IPS-11a (cell line): ENCODE results near the gene JAM3.
"Not testable (repeated sequence)": the region's sequence is repeated elsewhere in the genome, so short reads cannot be mapped to it uniquely, and the experiment has no call there.

Experiments used
- H3K4me3 ChIP-seq: one replicate; pipeline ENCODE4 v1.5.1; 2013; ENCODE audit warnings: low read depth, low read length, control low read depth

The JAM3 gene

DNA sequence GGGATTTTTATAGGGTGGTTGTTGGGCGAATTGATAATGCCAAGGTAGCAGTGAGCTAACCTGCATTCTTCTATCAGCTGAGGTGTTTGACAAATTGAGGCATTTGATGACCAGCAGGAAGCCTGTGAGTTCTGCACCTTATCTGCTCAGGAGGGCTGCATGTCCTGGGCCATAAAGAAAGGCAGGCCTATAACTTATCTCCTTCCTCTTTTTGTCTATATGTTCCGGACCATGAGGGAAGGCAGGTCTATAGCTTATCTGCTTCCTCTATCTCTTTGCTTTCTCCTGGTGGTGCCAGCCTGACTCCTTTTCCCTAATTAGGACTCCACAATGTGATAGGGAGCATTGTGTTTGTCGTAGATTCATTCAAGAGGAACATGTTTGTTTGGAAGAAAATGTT lies 8.6 kb upstream of the JAM3 start:
- H3K4me3 ChIP-seq: no peak overlapping the region

DNA sequence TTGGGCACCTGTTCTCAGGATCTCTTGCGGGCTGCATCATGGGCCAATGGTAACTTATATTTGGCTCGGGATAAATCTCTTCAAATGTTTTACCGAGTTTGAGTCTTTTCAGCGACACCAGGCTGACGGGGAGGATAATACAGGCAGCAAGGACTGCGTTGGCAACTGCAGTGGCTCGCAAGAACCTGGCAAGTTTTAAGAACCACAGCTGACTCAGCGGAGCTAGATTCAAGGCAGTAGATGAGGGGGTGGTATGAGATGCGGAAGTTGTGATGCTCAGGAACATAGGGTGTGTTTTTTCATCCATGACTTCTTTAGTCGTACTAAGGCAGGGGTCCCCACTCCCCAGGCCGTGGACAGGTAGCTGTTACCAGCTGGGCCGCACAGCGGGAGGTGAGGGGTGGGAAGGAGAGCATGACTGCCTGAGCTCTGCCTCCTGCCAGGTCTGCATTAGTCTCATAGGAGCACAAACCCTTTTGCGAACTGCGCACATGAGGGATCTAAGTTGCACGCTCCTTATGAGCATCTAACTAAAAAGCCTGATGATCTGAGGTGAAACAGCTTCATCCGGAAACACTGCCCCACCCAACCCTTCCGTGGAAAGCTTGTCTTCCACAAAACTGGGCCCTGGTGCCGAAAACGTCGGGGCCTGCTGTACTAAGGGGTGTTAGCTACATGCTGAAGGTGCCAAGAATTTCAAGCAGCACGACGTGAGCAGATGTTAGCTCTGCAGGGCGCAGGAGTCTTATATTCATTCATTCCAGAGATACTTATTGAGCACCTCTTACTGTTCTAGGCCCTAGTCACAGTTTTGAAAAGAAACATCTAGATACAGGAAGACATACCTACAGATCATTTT lies 6.4 kb upstream of the JAM3 start:
- H3K4me3 ChIP-seq: no peak overlapping the region

DNA sequence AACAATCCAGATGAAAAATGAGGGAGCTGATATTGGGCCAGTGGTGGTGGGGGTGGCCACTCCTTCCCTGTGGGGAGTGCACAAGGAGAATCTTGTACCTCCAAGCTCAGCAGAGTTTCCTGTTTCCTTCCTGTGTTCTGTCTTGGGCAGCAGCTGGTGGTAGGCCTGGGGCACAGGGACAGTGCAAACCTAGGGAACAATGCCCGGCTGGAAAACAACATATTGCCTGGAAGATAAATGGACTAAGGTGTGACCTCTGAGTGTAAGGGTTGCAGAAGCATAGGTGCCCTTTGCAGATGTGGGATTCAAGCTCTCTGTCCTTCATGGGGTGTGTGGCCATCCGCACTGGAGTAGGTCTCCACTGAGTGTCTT lies 5.8 kb upstream of the JAM3 start:
- H3K4me3 ChIP-seq: no peak overlapping the region

DNA sequence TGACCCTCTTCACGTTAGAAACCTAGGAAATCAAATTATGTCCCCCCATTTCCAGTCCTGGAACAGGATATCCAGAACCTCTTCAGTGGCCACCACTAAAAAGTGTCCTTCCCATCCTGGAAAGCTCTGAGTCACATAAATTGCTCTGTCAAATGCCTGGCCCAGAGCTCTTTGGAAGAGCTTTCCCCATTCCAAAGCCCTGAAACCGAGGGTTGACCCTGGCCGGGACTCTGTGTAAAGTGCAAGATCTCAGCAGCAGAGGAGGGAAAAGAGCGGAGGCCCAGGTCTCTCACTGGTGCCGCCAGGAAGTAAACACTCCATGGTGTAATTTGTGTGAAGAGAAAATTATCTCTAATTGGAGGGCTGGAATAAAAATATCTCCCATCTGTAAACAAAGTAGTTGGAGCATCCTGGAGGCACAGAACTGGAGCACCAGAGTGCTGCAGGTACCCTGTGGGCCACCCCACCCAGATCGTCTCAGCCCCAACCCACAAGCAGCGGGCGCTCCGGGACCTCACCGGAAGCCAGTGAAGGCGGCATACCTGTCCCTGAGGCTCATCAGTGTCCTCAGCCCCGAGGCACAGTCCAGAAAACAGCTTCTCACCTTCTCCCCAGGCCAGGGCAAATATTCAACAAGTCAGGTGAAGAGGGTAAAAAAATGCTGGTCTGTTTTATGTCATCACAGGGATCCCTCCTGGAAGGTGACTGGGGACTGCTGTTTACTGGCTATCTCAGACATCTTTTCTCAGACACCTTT lies 4.7 kb upstream of the JAM3 start:
- no peak overlapping the region for H3K4me3 ChIP-seq

DNA sequence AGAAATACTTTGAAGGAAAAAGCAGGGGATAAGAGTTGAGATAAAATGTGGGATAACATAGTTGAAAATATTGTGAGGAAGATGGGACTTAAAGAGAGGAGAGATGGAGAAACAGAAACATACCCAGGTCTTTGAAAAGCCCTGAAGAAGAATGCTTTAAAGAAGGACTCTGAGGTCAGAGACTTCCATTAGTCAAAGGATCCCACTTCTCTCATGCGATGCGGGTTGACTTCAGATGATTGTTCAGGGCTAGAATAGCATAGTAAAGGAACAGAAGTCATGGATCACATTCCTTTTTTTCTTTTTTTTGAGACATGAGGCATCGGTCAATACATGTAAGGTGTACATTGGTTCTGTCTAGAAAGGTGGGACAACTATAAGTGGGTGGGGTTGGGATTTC lies 3.5 kb upstream of the JAM3 start:
- no peak overlapping the region for H3K4me3 ChIP-seq

DNA sequence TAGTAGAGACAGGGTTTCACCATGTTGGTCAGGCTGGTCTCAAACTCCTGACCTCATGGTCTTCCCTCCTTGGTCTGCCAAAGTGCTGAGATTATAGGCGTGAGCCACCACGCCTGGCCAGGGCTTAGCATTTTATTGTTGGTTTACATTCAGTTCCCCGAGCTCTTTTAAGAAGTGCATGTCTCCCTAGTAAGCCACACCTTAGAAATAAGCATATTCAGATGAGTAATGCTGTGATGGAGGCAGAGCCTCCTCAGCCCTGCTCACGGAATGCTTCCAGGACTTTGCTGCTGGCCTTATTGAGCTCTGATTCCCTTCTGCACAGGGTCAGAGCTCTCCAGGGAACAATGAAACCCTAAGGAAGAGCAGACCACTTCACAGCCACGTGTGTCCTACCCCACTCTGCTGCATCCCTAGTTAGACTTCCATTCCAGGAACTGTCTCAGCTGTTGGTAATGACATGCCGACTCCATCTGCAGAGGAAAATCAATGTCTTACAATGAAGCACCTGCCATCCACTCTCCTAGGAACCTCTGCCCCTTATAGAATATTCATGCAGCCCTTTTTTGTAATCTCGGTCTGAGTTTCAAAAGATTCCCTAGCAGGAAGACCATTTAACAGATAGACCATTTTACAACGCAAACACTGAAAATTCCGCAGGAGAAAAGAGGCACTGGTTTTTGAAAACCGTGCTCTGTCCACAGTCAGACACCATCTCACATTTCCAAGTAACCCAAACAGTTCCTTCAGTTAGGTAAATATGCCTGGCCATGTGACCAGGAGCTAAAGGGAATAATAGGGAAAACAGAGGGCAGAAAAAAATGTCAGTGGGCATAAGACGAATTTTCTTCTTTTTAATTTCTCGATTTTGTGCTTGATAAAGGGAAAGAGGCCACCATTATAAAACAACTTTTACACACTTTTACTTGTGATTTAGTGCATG lies 1.7 kb upstream of the JAM3 start:
- H3K4me3 ChIP-seq: no peak overlapping the region

DNA sequence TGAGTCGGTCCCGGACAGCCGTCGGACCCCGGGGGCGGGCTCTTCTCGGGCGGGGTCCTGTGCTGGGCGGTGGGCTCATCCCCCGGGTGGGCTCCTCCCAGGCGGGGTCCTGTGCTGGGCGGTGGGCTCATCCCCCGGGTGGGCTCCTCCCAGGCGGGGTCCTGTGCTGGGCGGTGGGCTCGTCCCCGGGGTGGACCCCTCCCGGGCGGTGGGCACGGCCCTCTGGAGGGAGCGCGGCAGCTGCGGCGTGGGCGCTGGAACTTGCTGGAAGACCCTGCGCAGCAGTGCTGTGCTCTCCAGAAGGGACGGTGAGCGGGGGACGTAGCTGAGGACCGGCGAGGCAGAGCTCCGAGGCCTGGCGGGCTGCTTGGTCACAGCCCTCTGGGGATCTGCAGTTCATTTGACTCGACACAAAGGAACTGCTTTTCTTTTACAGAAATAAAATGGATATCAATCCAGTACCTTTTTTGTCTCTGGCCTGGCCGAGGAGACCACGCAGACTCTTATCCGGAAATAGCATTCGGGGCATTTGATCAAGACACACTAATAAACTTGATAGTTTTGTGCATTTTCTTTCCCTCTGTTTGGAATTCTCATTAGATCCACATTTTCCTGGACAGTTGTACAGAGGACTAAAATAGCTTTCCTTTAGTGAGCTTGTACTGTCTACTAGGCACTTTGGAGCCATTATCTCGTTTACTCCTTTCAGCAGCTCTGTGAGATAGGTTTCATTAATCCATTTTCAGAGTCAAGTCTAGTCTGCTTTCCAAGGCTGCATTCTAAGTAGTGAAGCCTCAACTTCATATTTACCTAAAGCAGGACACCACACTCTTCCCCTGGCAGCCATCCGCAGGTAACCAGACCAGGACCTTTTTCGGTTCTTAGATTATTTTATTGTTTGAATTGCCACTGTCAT lies 812 bp downstream of the JAM3 start:
- peak overlapping the region; percentile 71 for H3K4me3 ChIP-seq

DNA sequence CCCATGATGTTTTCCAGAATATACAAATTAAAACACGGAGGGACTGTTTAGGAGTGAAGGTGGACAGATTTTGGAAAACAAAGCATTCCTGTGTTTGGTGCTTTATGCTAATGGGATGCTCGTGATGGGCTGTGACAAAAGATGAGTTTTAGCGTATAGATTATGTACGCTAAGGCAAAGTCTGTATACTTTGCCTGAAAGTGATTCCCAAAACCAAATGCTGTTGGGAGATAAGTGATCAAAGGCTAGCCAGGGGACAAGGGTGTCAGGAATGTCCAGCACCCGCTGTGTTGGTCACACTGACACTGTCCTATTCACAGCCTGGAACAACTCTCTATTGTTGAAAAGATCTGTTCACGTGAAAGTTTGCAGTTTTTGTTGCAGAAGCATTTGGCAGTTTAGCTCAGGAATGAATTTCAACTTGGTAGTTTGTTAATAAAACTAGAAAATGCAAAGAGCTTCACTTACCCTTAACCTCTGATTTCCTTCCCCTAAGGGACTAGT lies 1.5 kb downstream of the JAM3 start:
- H3K4me3 ChIP-seq: no peak overlapping the region

DNA sequence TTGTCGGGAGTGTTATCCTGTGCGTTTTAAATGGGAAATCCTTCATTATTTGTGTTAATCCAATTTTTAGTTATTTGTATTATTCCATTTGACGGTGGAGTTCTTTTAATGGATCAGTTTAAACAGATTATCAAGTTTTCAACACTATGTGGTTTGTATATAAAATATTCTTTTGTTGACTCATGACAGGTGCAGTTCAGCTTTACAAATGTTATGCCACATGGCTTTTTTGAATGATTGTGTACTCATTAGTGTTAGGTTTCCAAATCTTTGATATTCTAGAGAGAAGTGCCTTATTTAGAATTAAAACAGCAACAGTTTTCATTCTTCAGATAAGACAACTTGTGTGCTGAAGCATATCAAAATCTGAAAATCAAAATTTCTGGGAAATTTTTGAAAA lies 2.4 kb downstream of the JAM3 start:
- no peak overlapping the region for H3K4me3 ChIP-seq

DNA sequence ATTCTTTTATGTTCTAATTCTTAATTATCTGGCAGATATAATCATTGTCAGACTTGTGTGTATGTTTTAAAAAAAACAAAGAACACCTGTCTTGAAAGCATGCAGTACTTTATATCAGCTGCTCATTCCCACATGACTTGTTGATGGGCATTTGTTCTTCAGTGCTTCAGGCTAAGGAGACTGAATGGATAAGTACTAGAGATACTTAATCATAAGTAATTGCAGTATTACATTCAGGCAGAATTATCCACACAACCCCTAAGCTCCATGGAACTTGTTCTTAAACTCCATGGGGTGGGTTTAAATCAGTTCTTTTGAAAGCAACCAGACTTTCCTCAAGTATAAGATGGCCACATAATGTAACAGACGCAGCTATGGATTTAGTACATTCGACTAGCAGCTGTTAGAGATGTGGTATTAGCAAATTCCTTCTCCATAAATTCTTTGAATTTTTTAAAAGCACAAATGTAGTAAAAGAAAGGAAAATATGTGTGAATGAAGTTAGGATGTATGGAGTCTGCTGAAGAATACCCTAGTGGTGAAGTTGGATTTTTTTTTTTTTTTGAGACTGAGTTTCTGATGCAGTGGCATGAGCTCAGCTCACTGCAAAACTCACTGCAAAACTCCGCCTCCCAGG lies 3.0 kb downstream of the JAM3 start:
- H3K4me3 ChIP-seq: no peak overlapping the region

DNA sequence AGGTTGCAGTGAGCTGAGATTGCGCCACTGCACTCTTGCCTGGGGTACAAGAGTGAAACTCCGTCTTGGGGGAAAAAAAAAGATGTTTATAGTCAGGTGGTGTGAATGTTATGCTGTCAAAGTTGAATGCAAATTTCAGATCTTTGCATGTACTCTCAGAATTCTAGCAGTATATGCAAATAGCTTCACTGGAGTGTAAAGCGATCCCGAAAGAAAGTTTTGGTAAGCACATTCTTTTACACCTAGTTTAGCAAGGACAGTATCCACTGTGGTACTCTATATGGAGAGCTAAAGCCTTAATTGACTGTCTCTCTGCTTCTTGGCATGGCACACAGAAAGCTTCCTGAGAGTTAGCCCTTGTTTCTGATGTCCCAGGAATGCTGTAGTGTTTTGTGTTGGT lies 4.0 kb downstream of the JAM3 start:
- no peak overlapping the region for H3K4me3 ChIP-seq

DNA sequence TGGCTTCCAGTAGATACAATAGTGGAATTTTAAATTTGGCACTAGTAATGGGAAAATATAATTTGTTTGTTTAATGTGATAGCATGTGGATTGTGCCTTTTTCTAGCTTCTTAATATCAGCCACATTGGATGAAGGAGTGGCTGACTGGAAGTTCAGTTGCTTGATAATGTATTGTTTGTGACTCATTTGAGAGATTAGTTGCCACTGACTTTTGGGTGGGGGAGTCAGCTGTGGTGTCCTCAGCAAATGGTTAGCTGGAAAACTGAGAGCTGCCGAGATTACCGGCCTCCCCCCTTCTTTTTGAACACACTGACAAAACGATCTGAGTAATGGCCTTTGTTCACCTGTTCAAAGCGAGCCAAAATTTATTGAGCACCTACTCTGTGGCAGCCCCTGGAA lies 5.5 kb downstream of the JAM3 start:
- H3K4me3 ChIP-seq: no peak overlapping the region

DNA sequence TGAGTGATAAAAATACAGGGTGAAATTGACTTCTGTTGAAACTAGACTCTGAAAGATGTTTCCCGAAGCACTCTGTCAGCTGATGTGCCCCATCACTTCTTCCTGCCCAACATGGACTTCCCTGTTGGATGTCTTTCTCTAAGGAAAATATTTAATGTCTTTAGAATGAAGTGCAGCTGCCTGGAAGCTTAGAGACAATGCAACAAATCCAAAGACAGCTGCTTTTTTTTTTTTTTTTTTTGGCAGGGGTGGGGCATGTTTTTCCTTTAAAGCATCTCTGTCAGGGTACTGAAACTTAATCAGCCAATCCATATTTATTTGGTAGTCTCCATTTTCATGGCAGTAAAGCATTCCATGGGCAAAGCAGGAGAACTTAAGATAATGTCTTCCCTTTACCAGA lies 5.9 kb downstream of the JAM3 start:
- H3K4me3 ChIP-seq: no peak overlapping the region

DNA sequence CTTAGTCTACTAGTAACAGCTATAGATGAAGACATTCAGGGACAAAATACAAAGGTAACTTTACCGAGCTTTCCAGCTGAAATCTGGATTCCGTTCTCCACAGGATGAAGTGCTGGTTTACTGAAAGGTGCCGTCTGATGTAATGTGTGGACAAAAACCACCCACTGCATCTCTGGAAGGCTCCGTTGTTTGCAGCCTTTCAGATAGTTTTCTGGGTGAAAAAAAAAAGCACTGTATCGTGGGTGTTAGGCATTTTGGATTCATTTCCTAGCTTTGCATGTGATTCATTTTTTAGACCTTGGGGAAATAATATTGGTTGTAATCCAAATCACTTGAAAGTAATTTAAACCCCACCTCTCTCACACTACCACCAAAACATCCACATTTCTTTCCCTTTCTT lies 10.4 kb downstream of the JAM3 start:
- H3K4me3 ChIP-seq: no peak overlapping the region

DNA sequence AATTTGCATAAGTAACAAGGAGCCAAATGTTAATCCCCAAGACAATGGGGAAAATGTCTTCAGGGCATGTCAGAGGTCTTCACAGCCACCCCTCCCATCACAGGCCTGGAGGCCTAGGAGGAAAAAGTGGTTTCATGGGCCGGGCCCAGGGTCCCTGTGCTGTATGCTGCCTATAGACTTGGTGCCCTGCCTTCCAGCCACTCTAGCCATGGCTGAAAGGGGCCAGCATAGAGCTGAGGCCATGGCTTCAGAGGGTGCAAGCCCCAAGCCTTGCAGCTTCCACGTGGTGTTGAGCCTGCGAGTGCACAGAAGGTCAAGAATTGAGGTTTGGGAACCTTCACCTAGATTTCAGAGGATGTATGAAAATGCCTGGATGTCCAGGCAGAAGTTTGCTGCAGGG lies 12.4 kb downstream of the JAM3 start:
- not testable (repeated sequence) for H3K4me3 ChIP-seq

DNA sequence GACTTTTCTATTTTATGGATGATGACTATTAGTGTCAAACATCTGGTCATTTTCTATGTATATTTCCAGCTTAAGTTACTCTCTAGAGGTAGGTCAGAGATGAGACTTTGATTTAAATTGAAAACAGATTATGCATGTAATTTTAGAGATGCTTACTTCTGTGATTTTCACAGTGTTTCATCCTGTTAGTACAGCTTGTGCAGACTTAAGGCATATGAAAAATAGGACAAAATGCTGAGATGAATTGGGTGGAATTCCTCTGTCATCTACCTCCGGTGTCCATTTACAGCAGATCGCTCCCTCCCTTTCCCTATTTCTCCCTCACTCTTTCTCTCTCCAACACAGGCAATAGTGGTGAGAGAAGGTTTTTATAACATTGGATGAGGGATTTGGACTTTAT lies 14.1 kb downstream of the JAM3 start:
- no peak overlapping the region for H3K4me3 ChIP-seq

DNA sequence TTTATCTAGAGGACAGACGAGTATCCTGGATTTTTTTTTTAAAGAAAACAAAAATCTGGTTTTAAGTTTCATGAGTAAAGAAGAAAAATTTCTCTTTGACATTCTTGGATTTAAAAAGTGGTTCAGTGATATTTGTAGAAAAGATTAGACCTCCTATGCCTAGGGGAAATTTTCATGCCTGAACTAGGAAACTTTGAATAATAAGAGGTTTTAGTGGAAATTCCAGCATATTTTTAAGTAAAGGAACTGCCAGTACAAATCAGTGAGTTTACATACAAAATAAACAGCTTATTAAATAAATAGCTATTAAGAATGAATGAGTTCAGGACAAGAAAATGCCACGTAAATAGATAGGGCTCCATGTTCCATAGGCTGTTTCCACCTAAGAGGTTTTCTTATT lies 17.5 kb downstream of the JAM3 start:
- H3K4me3 ChIP-seq: no peak overlapping the region

DNA sequence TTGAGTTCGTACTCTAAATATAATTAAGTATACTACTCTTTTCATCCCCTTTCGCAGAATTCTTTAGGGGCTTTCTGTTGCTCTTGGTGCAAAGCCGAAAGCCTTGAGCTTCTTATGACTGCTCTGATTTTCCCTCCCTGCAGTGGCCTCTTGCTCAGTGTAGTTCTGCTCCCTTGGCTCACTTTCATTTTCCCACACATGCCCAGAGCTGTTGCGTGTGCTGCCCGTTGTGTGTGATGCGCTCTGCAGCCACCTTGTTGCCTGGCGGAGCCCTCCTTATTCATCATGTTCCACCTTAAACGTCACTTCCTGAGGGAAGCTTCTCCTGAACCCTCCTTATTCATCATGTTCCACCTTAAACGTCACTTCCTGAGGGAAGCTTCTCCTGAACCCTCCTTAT lies 23.1 kb downstream of the JAM3 start:
- H3K4me3 ChIP-seq: not testable (repeated sequence)

DNA sequence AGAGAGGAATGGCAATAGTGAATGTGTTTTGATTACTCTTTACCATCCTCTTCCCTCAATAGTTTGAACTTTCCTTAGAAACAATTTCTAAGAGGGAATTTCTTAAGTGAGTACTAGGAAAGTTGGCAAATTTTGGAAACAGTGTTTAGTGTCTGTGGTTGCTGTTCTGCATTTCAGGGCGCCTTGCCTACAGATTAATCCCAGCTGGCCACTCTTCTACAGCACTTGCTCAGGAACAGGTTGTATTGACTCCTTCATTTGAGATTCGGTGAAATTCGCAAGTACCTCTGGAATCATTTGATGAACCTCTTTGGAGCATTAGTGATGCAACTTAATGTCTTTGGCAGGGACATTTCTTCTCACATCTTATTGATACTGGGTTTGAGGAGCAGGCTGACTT lies 28.3 kb downstream of the JAM3 start:
- no peak overlapping the region for H3K4me3 ChIP-seq
